ENCODE measurements around the gene TCF7. TPM values are rescaled to one million over a fixed set of nuclear protein-coding genes. Genes with fewer than 3 reads are reported as not detected.

TCF7 gene
- total and polyA plus RNA-seq, 2 of the 13 experiments (the other 11 are each of a cell fraction or from before 2014, with no cell fraction given) = 6.3 to 6.8 TPM

- TF ChIP-seq, protein P1, sequence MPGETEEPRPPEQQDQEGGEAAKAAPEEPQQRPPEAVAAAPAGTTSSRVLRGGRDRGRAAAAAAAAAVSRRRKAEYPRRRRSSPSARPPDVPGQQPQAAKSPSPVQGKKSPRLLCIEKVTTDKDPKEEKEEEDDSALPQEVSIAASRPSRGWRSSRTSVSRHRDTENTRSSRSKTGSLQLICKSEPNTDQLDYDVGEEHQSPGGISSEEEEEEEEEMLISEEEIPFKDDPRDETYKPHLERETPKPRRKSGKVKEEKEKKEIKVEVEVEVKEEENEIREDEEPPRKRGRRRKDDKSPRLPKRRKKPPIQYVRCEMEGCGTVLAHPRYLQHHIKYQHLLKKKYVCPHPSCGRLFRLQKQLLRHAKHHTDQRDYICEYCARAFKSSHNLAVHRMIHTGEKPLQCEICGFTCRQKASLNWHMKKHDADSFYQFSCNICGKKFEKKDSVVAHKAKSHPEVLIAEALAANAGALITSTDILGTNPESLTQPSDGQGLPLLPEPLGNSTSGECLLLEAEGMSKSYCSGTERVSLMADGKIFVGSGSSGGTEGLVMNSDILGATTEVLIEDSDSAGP (CRISPR knock-in tag; IDR thresholded peaks at IDR 0.05; ENCODE audit: borderline replicate concordance) = peak; percentile 88
- TF ChIP-seq, protein P2, sequence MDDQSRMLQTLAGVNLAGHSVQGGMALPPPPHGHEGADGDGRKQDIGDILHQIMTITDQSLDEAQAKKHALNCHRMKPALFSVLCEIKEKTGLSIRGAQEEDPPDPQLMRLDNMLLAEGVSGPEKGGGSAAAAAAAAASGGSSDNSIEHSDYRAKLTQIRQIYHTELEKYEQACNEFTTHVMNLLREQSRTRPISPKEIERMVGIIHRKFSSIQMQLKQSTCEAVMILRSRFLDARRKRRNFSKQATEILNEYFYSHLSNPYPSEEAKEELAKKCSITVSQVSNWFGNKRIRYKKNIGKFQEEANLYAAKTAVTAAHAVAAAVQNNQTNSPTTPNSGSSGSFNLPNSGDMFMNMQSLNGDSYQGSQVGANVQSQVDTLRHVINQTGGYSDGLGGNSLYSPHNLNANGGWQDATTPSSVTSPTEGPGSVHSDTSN (CRISPR knock-in tag; IDR thresholded peaks at IDR 0.05; ENCODE audit: borderline replicate concordance) = no peak
- TF ChIP-seq, protein P3, sequence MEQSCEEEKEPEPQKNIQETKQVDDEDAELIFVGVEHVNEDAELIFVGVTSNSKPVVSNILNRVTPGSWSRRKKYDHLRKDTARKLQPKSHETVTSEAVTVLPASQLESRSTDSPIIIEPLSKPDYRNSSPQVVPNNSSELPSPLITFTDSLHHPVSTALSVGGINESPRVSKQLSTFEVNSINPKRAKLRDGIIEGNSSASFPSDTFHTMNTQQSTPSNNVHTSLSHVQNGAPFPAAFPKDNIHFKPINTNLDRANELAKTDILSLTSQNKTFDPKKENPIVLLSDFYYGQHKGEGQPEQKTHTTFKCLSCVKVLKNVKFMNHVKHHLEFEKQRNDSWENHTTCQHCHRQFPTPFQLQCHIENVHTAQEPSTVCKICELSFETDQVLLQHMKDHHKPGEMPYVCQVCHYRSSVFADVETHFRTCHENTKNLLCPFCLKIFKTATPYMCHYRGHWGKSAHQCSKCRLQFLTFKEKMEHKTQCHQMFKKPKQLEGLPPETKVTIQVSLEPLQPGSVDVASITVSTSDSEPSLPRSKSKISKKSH (CRISPR knock-in tag; IDR thresholded peaks at IDR 0.05; ENCODE audit: borderline replicate concordance) = 0 out of 2 replicates have a peak, but pooled peaks have one; percentile 40
- no peak for TF ChIP-seq MBD4 (IDR thresholded peaks at IDR 0.05; ENCODE audit: borderline replicate concordance, low read length)
- peak; percentile 81 for TF ChIP-seq SAP130 (CRISPR knock-in tag; IDR thresholded peaks at IDR 0.05; ENCODE audit: low read depth)
- TF ChIP-seq MED13 (CRISPR knock-in tag; IDR thresholded peaks at IDR 0.05) = no peak
- no peak for TF ChIP-seq NR3C1 (CRISPR knock-in tag; IDR thresholded peaks at IDR 0.05)
- no peak for TF ChIP-seq TAF15 (IDR thresholded peaks at IDR 0.05; ENCODE audit: low read depth, low read length, poor library complexity, severe bottlenecking)
- peak; percentile 81; the same call in 1 of the 2 replicates for TF ChIP-seq ZNF501 (CRISPR knock-in tag; IDR thresholded peaks at IDR 0.05)
- TF ChIP-seq RCOR2 (CRISPR knock-in tag; IDR thresholded peaks at IDR 0.05) = no peak
- TF ChIP-seq NR2C2 (CRISPR knock-in tag; IDR thresholded peaks at IDR 0.05; ENCODE audit: borderline replicate concordance) = peak; percentile 67
- peak; percentile 69 for TF ChIP-seq POLR2G (IDR thresholded peaks at IDR 0.05; ENCODE audit: low read depth, low read length)
- TF ChIP-seq ZNF782 (CRISPR knock-in tag; IDR thresholded peaks at IDR 0.05; ENCODE audit: borderline replicate concordance) = no peak
- 0 out of 2 replicates have a peak, but pooled peaks have one; percentile 46 for TF ChIP-seq STAT5B (CRISPR knock-in tag; IDR thresholded peaks at IDR 0.05)
- no peak for TF ChIP-seq IKZF1 (IDR thresholded peaks at IDR 0.05)
- peak; percentile 86 for TF ChIP-seq HOXA3 (CRISPR knock-in tag; IDR thresholded peaks at IDR 0.05)
- peak; percentile 89 for TF ChIP-seq REPIN1 (CRISPR knock-in tag; IDR thresholded peaks at IDR 0.05; ENCODE audit: borderline replicate concordance, low read depth)
- TF ChIP-seq ZNF20 (CRISPR knock-in tag; IDR thresholded peaks at IDR 0.05) = no peak
- TF ChIP-seq ZNF121 (CRISPR knock-in tag; IDR thresholded peaks at IDR 0.05) = no peak; the same call in 1 of the 2 replicates
- TF ChIP-seq ZNF432 (CRISPR knock-in tag; IDR thresholded peaks at IDR 0.05; ENCODE audit: borderline replicate concordance) = no peak
- no peak for TF ChIP-seq JUND (CRISPR knock-in tag; IDR thresholded peaks at IDR 0.05)
- TF ChIP-seq ZNF253 (CRISPR knock-in tag; IDR thresholded peaks at IDR 0.05; ENCODE audit: borderline replicate concordance) = peak; percentile 81; the same call in 1 of the 2 replicates
- no peak for TF ChIP-seq ATF4 (CRISPR knock-in tag; IDR thresholded peaks at IDR 0.05)
- TF ChIP-seq NFRKB (IDR thresholded peaks at IDR 0.05) = no peak
- no peak for TF ChIP-seq GZF1 (CRISPR knock-in tag; IDR thresholded peaks at IDR 0.05)
- TF ChIP-seq ZNF670 (CRISPR knock-in tag; IDR thresholded peaks at IDR 0.05; ENCODE audit: borderline replicate concordance) = no peak
Observed at GRCh38 chr5:134070725-134071613, 43.5 kb upstream of the TCF7 start (continued).

Data from HepG2 (cell line).